C4-2B (cell line): ENCODE results near the gene TGFBR3.

ENCODE experiments used
- H3K27ac ChIP-seq: fragments of 450-650 bp; 2 replicates; pipeline ENCODE4 v1.5.1; 2017
- ZFX ChIP-seq: fragments of 450-650 bp; IDR thresholded peaks from 2 replicates; pipeline ENCODE4 v1.6.1; 2017
- TF ChIP-seq, protein P1 (sequence below): fragments of 450-650 bp; conservative IDR thresholded peaks from 2 replicates; pipeline ENCODE4 v1.5.1; 2017; ENCODE audit warnings: mild to moderate bottlenecking

Gene TGFBR3

DNA sequence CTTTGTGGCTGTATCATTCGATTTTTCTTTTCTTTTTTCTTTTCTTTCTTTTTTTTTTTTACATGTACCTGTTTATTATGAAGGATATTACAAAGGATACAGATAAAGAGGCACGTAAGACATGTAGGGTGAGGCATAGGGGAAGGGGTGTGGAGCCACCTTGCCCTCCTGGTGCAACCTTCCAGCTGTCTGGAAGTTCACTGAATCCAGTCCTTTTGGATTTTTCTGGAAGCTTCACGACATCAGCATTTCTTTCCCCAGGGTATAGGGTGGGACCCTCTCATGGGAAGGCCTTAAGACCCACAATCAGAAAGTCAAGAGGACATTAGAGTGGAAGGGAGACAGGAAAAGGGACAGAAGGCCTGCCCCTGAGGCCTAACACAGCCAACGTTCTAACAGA, 30.1 kb upstream of the TGFBR3 start:
- TF ChIP-seq, protein P1, sequence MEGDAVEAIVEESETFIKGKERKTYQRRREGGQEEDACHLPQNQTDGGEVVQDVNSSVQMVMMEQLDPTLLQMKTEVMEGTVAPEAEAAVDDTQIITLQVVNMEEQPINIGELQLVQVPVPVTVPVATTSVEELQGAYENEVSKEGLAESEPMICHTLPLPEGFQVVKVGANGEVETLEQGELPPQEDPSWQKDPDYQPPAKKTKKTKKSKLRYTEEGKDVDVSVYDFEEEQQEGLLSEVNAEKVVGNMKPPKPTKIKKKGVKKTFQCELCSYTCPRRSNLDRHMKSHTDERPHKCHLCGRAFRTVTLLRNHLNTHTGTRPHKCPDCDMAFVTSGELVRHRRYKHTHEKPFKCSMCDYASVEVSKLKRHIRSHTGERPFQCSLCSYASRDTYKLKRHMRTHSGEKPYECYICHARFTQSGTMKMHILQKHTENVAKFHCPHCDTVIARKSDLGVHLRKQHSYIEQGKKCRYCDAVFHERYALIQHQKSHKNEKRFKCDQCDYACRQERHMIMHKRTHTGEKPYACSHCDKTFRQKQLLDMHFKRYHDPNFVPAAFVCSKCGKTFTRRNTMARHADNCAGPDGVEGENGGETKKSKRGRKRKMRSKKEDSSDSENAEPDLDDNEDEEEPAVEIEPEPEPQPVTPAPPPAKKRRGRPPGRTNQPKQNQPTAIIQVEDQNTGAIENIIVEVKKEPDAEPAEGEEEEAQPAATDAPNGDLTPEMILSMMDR = no peak
- no peak for TF ChIP-seq ZFX
- H3K27ac ChIP-seq = no peak overlapping the region

DNA sequence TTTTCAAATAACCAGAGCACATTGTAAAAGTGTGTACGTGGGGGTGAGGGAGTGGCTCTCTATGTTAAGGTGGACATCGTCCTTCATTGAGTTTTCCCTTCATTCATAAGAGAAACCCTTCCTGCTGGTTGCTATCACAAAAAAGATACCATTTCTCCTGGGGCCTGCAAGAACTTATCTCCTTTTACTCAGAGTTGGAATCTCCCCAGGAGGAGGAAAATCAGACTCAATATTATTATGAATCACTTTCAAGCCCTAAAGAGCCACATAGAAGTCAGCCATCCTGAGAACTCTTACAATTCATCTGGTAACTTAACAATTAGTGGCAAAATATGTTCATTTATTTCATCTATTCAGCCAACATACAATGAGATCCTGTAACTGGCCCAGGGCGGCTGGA, 27.1 kb upstream of the TGFBR3 start:
- no peak overlapping the region for H3K27ac ChIP-seq

DNA sequence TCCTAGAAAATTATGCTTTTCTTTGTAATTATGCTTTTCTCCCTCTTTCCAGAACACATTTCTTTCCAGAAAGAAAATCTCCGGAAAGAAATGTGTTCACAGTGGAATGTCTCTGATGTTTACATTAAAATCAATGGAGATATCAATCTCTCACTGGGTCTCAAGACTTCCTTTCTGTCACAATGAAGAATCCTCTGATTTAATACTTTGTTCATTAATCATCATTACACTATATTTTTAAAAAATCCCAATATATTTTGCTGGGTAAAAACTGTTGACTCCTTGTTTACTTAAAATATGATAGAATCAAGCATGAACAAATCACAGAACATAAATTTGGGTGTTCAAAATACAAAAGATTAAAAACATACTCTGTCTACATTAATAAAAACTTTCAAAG, 26.3 kb upstream of the TGFBR3 start:
- no peak overlapping the region for H3K27ac ChIP-seq
- TF ChIP-seq ZFX = no peak
- TF ChIP-seq, protein P1 = no peak

More for the DNA sequence above, 27.1 kb upstream of the TGFBR3 start:
- TF ChIP-seq ZFX = no peak
- TF ChIP-seq, protein P1 = no peak

DNA sequence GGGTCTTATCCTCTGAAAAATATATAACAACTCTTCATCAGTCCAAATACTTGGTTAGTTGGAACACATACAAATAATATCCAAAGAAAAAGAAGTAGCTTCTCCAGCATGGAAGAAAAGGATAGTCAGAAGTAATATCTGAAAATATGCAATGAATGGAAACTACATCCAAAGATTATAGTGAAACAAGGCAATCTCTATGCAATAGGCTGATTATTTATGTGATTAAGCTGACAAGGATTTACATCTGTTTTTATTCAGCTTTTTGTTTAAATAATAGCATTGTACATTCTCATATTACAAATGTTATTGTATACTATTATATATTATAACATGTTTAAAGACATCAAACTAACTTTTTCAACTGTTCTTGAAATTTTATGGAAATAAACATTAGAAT, 15.3 kb upstream of the TGFBR3 start:
- no peak overlapping the region for H3K27ac ChIP-seq
- TF ChIP-seq ZFX = no peak
- TF ChIP-seq, protein P1 = no peak

DNA sequence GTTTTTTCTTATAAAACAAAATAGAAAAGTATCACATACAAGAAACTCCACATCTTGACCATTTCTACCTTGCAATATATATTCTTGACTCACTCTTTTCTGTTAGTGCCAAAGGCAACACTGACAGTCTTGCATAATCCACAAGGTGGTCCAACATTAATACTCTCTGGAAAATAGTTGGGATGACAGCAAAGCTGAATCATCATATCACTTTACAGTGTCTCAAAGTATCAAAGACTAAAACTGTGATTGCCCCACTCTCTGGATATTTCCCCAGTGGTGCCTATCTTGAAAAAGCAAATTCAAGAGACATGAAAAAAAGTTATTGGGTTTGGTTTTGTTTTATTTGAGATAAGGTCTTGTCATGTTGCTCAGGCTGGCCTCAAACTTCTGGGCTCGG, 14.6 kb upstream of the TGFBR3 start:
- TF ChIP-seq ZFX = no peak
- TF ChIP-seq, protein P1 = no peak
- H3K27ac ChIP-seq = no peak overlapping the region

DNA sequence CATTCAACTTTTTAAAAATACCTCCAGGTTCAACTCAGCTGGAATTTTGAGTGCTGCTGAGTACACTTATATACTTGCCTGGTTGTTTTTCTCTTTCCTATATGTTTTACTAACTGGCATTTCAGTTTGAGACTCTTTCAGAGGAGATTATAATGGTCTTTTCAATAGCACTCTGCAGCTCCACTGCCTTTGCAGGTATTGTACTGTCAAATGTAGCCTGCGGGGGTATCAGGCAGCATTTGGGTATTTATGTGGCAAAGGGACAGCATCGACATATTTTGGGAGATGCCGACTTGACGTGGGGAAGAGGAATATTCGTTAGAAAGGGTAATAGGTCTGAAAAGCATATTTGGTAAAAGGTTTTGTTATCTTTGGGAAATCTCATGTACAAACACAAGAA, 11.1 kb upstream of the TGFBR3 start:
- TF ChIP-seq ZFX = no peak
- TF ChIP-seq, protein P1 = no peak; the same call in 1 of the 2 replicates
- H3K27ac ChIP-seq = no peak overlapping the region

DNA sequence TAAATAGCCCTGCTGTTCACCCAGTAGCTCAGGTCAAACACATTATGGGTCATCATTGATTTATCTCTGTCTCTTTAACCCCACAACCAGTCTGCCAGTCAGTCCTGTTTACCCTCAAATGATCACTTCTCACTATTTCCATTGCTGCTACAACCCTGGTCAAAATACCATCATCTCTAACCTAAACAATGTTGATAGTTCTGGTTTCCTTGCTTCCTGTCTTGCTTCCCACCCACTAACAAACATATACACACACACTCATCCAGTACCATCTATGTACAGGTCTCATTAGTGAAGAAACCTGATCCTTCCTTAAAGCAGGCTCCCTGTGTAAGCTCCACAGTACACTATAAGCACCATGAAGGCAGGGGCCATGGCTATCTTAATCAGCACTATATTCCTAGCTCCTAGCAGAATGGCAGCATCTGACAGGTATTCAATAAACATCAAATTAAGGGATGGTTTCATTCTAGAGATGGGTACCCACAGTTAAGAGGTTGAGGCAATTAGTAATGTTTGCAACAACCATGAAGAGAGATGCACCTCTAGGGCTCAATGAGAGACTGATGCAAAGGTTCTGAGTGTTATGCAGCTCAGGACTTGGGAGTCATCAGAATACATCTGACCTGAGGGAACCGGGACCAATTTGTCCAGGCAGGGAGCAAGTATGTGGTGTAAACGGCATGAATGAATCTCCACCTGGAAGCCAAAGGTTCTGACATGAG, 10.0 kb upstream of the TGFBR3 start:
- H3K27ac ChIP-seq = no peak overlapping the region
- TF ChIP-seq, protein P1 = no peak
- TF ChIP-seq ZFX = no peak
